Tibial nerve (tissue), 4 donors: ENCODE measurements around the gene TNNI3K. TPM values are rescaled to one million over a fixed set of nuclear protein-coding genes. Genes with fewer than 3 reads are reported as not detected.

Experiments used
- DNase-seq, 2 donors: peaks; one replicate each; pipeline ENCODE4 v3.0.0-alpha.2; 2019; ENCODE audit warnings: low spot score in 2 of 2
- H3K27ac ChIP-seq, 4 donors: fragments of 200-600 bp; sonication (generic) in 3 of 4; one replicate each; pipeline ENCODE4 v1.5.1; 2017 to 2019; ENCODE audit warnings: mild to moderate bottlenecking in 1 of 4
- H3K27me3 ChIP-seq, 2 donors: fragments of 200-600 bp; sonication (generic) in 1 of 2; one replicate each; pipeline versions ENCODE4 v1.5.1 to v1.6.0; 2017 to 2019
- H3K36me3 ChIP-seq, 3 donors: fragments of 200-600 bp; sonication (generic); one replicate each; pipeline ENCODE4 v1.5.1; 2018 to 2019
- H3K4me1 ChIP-seq, 4 donors: fragments of 200-600 bp; sonication (generic) in 3 of 4; one replicate each; pipeline ENCODE4 v1.5.1; 2017 to 2019
- H3K4me3 ChIP-seq, 4 donors: fragments of 200-600 bp; sonication (generic) in 3 of 4; one replicate each; pipeline ENCODE4 v1.5.1; 2017 to 2019; ENCODE audit warnings: mild to moderate bottlenecking in 1 of 4, moderate library complexity in 1 of 4
- H3K9me3 ChIP-seq, 4 donors: fragments of 200-600 bp; sonication (generic) in 3 of 4; one replicate each; pipeline ENCODE4 v1.5.1; 2017 to 2019
- EP300 ChIP-seq, 2 donors: sonication (generic); formaldehyde crosslinking; IDR thresholded peaks; one replicate each; pipeline ENCODE4 v1.6.1; 2017; ENCODE audit warnings: antibody characterized with exemption in 2 of 2, mild to moderate bottlenecking in 1 of 2
- POLR2A ChIP-seq, 2 donors: fragments of 450-650 bp; IDR thresholded peaks; one replicate each; pipeline ENCODE4 v1.6.1; 2017; ENCODE audit warnings: antibody characterized with exemption in 2 of 2, mild to moderate bottlenecking in 2 of 2, moderate library complexity in 2 of 2
- WGBS, 2 donors: methylation state at CpG; one replicate each; pipeline ENCODE4 v1.1.5; 2018; 5-methylcytosine and 5-hydroxymethylcytosine counted together
- total RNA-seq, 4 donors: library from RNA; depleted of rRNA; stranded (reverse); fragments of >200 nt; gene quantifications; one replicate each; pipeline ENCODE4 v1.1.0, GENCODE V29; 2016
- TF ChIP-seq, protein P1 (sequence below), 5 experiments: fragments of 200-600 bp in 3 of 5; fragments of 450-650 bp in 2 of 5; sonication (generic) in 3 of 5; IDR thresholded peaks; one replicate each; pipeline ENCODE4 v1.5.1; 2016 to 2019; ENCODE audit warnings: antibody characterized with exemption in 5 of 5, mild to moderate bottlenecking in 3 of 5, moderate library complexity in 2 of 5

Gene TNNI3K
- total RNA-seq, 4 donors from 2014 or later, result 2.2 to 4.6 (median 4.0) TPM

DNA sequence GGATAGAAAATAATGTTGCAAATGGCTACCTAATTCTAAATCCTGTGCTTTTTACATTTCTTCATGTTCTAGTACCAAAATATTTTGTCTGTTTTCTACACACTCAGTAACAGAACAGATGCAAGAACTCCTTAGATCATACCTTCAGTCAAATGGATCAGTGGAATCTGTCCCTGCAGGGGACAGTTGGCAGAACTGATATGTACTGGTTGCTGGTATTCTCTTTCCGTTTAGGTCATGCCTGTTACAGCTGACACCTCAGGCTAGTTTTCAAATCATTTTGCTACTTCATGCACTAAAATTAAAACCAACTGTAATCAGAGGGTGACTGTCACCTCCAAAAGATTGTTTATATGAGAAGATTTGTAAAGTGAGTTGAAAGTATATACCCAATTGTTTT, 109.2 kb downstream of the TNNI3K start:
- Histone ChIP-seq H3K27me3 (no peaks in the 10 kb centered on the region), H3K36me3 (peaks cover 0 to 20% (median 0%) of the 10 kb centered on the region in 3 donors), H3K27ac (no peak overlapping the region), H3K4me3 (no peak overlapping the region), H3K4me1 (peaks cover 0 to 2% (median 0%) of the 10 kb centered on the region in 4 donors), H3K9me3 (no peaks in the 10 kb centered on the region)
- WGBS, 2 donors, result 58 to 66% methylated on average over 1 of the region's 1 CpG
- DNase-seq, result no peak
- no peak for TF ChIP-seq POLR2A (IDR thresholded peaks at IDR 0.05)
- TF ChIP-seq, protein P1, sequence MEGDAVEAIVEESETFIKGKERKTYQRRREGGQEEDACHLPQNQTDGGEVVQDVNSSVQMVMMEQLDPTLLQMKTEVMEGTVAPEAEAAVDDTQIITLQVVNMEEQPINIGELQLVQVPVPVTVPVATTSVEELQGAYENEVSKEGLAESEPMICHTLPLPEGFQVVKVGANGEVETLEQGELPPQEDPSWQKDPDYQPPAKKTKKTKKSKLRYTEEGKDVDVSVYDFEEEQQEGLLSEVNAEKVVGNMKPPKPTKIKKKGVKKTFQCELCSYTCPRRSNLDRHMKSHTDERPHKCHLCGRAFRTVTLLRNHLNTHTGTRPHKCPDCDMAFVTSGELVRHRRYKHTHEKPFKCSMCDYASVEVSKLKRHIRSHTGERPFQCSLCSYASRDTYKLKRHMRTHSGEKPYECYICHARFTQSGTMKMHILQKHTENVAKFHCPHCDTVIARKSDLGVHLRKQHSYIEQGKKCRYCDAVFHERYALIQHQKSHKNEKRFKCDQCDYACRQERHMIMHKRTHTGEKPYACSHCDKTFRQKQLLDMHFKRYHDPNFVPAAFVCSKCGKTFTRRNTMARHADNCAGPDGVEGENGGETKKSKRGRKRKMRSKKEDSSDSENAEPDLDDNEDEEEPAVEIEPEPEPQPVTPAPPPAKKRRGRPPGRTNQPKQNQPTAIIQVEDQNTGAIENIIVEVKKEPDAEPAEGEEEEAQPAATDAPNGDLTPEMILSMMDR (IDR thresholded peaks at IDR 0.05), result no peak
- TF ChIP-seq EP300 (IDR thresholded peaks at IDR 0.05), result no peak

DNA sequence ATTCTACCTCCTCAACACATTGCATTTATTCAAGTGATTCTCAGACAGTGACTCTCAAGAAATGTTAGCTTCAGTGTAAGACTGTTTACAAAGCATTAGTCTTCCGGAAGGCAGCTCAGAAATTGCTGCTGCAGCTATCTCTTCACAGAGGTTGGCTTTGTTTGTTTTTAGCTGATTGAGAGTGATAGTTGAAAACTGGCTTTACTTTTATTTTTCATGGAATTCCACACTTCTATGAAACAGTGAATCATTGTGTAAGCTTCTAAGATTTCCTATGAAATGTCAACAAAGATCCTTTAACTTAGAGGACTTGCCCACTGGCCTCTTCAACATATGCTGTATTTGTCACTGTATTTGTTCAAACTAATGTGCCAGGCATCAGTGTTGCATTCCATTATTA, 121.3 kb downstream of the TNNI3K start:
- TF ChIP-seq EP300 (IDR thresholded peaks at IDR 0.05) (no peak), POLR2A (IDR thresholded peaks at IDR 0.05) (no peak)
- TF ChIP-seq, protein P1 (IDR thresholded peaks at IDR 0.05), result no peak
- Histone ChIP-seq H3K27me3 (no peaks in the 10 kb centered on the region), H3K27ac (no peak overlapping the region), H3K4me1 (peaks cover 0 to 2% (median 0%) of the 10 kb centered on the region in 4 donors), H3K36me3 (no peaks in the 10 kb centered on the region), H3K9me3 (no peaks in the 10 kb centered on the region), H3K4me3 (no peak overlapping the region)
- WGBS, 2 donors, result 40 to 50% methylated on average over 1 of the region's 1 CpG
- DNase-seq, result no peak

DNA sequence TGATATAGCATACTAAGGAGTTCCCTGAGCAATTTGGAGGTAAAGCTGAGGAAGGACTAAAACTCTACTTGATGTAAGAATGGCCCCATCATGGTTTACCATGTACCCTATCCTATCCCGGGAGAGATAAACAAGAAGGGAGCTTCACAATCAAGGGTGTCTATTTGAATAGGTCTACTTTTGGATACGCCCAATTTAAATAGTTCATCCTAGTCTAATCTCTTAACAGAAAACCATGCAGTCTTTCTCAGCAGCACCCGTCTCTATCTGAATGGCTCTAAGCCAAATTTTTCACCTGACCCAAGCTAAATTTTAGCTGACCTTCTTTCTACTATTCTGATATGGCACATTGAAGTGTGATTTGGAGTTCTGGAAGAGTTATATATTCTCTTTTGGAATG, 122.0 kb downstream of the TNNI3K start:
- TF ChIP-seq EP300 (IDR thresholded peaks at IDR 0.05), result no peak
- no peak for TF ChIP-seq POLR2A (IDR thresholded peaks at IDR 0.05)
- Histone ChIP-seq H3K27me3 (no peaks in the 10 kb centered on the region), H3K4me1 (peaks cover 0 to 2% (median 0%) of the 10 kb centered on the region in 4 donors), H3K27ac (no peak overlapping the region), H3K4me3 (peak overlapping the region in 1 of 4 donors; percentile 13), H3K9me3 (no peaks in the 10 kb centered on the region), H3K36me3 (no peaks in the 10 kb centered on the region)
- DNase-seq, result no peak
- 40 to 56% methylated on average over 3 of the region's 3 CpGs for WGBS, 2 donors

DNA sequence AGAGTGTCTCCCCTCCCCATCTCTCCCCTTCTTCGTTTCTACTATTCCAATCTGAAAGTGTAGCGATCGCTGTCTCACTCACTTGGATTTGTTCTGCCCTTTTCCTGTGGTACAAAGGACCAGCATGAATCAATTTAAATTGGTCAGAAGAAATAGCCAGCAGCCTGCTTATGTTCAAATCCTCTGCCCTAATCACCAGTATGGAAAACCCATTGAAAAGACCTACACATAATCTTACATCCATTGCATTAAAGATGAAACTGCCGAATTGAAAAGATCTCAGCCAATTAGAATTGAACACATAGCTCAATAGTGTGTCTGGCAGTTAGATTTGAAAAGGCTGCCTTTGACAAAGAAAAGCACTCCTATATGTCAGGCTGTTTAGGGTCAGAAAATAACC, 122.6 kb downstream of the TNNI3K start:
- no peak overlapping the region for H3K27ac ChIP-seq
- TF ChIP-seq POLR2A (IDR thresholded peaks at IDR 0.05), result no peak
- TF ChIP-seq, protein P1 (IDR thresholded peaks at IDR 0.05), result no peak

DNA sequence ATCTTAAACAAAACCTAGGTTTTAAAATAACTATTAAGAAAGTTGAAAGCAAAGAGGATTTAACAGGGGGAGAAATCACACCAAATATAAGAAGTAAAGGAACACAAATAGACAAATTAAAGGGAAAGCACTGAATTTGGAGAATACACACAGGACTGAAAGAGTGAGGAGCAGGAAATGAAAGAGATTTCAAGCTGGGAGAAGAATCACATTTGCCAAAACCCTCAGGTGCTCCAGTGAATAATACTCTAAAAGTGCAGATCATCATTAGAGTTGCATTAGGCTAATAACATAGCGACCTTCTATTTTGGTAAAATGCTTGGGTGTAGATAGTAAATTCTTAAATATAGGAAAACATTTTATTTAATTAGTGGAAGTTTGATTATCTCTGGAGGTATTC, 127.5 kb downstream of the TNNI3K start:
- H3K4me1 ChIP-seq, result no peaks in the 10 kb centered on the region
- 91% methylated on average over 1 of the region's 1 CpG for WGBS, 2 donors

More for the DNA sequence above, 122.6 kb downstream of the TNNI3K start:
- H3K36me3 ChIP-seq, result no peaks in the 10 kb centered on the region
- WGBS, 2 donors, result 48 to 49% methylated on average over 4 of the region's 4 CpGs
- no peaks in the 10 kb centered on the region for H3K9me3 ChIP-seq
- H3K4me1 ChIP-seq, result peaks cover 0 to 2% (median 0%) of the 10 kb centered on the region in 4 donors
- H3K27me3 ChIP-seq, result no peaks in the 10 kb centered on the region
- peak overlapping the region in 1 of 4 donors; percentile 13 for H3K4me3 ChIP-seq
- no peak for DNase-seq

More for the DNA sequence above, 127.5 kb downstream of the TNNI3K start:
- H3K27me3 ChIP-seq, result no peaks in the 10 kb centered on the region
- no peak for DNase-seq
- no peak overlapping the region for H3K4me3 ChIP-seq
- no peaks in the 10 kb centered on the region for H3K36me3 ChIP-seq
- no peaks in the 10 kb centered on the region for H3K9me3 ChIP-seq
- H3K27ac ChIP-seq, result no peak overlapping the region
- TF ChIP-seq POLR2A (IDR thresholded peaks at IDR 0.05), result no peak
- TF ChIP-seq, protein P1 (IDR thresholded peaks at IDR 0.05), result no peak
- TF ChIP-seq EP300 (IDR thresholded peaks at IDR 0.05), result no peak
